GM23338 (cell line): ENCODE measurements around the gene MAP2K2.

Experiments
- CREB1 ChIP-seq: fragments of 250-450 bp; sonication (Bioruptor Pico); IDR thresholded peaks from 2 replicates; pipeline ENCODE4 v1.5.0; 2020; ENCODE audit warnings: low read depth, mild to moderate bottlenecking, moderate library complexity
- CTCF ChIP-seq, 2 experiments: fragments of 200-600 bp in 1 of 2; sonication (generic) in 1 of 2; conservative IDR thresholded peaks; 2 replicates each; pipeline versions ENCODE4 v1.5.1 to v1.6.1; 2016 to 2017; ENCODE audit warnings: antibody characterized with exemption in 2 of 2, low read depth in 2 of 2, mild to moderate bottlenecking in 2 of 2, moderate library complexity in 1 of 2
- ETS1 ChIP-seq: IDR thresholded peaks from 2 replicates; pipeline ENCODE4 v1.6.1; 2016; ENCODE audit warnings: antibody characterized with exemption
- EZH2 ChIP-seq: fragments of 200-600 bp; sonication (generic); IDR thresholded peaks from one replicate; pipeline ENCODE4 v1.8.0; 2017; ENCODE audit warnings: antibody characterized with exemption, mild to moderate bottlenecking, low read depth; ENCODE audit not compliant: unreplicated experiment
- EZH2phosphoT487 ChIP-seq: fragments of 200-600 bp; sonication (generic); IDR thresholded peaks from one replicate; pipeline ENCODE4 v1.8.1; 2018; ENCODE audit warnings: antibody characterized with exemption; ENCODE audit not compliant: unreplicated experiment
- JUNB ChIP-seq: IDR thresholded peaks from one replicate; pipeline ENCODE4 v1.6.1; 2016; ENCODE audit warnings: antibody characterized with exemption; ENCODE audit not compliant: unreplicated experiment
- NANOG ChIP-seq: IDR thresholded peaks from 2 replicates; pipeline ENCODE4 v1.6.1; 2016; ENCODE audit warnings: antibody characterized with exemption, borderline replicate concordance
- POLR2AphosphoS5 ChIP-seq: IDR thresholded peaks from 2 replicates; pipeline ENCODE4 v1.6.1; 2016; ENCODE audit warnings: antibody characterized with exemption, low read depth
- REST ChIP-seq: IDR thresholded peaks from one replicate; pipeline ENCODE4 v1.6.1; 2018; ENCODE audit warnings: antibody characterized with exemption; ENCODE audit not compliant: unreplicated experiment
- STAT1 ChIP-seq: IDR thresholded peaks from one replicate; pipeline ENCODE4 v1.6.1; 2016; ENCODE audit warnings: antibody characterized with exemption; ENCODE audit not compliant: unreplicated experiment
- ZNF114 ChIP-seq: fragments of 250-450 bp; sonication (Bioruptor Pico); IDR thresholded peaks from 2 replicates; pipeline ENCODE4 v1.5.0; 2020; ENCODE audit warnings: mild to moderate bottlenecking, moderate library complexity
- ZNF331 ChIP-seq: fragments of 250-450 bp; sonication (Bioruptor Pico); IDR thresholded peaks from 2 replicates; pipeline ENCODE4 v1.5.0; 2020; ENCODE audit warnings: low read depth, mild to moderate bottlenecking, moderate library complexity
- ZNF462 ChIP-seq: fragments of 250-450 bp; sonication (Bioruptor Pico); IDR thresholded peaks from 2 replicates; pipeline ENCODE4 v1.5.0; 2020; ENCODE audit warnings: mild to moderate bottlenecking, moderate library complexity

GRCh38 chr19:4102339-4103079 is 21.4 kb downstream of the MAP2K2 start:
- TF ChIP-seq REST (no peak), CTCF (conservative IDR thresholded peaks at IDR 0.05; ENCODE audit: low read depth in 2 of 2) (peak in 1 of 2 experiments; percentile 36; a peak in 2 of 4 replicates), JUNB (no peak), EZH2 (no peak), ZNF331 (CRISPR knock-in tag) (no peak), CREB1 (no peak), POLR2AphosphoS5 (no peak), EZH2phosphoT487 (no peak), ETS1 (no peak), ZNF462 (CRISPR knock-in tag) (no peak), ZNF114 (no peak), NANOG (no peak), STAT1 (no peak)
